H1 (cell line): ENCODE measurements around the gene CTPS2.

ENCODE experiments used
- BCL11A ChIP-seq, 2 experiments: IDR thresholded peaks; one replicate each; pipeline ENCODE4 v1.6.1; 2011; ENCODE audit warnings: low read depth in 2 of 2, low read length in 2 of 2, mild to moderate bottlenecking in 2 of 2
- CBX8 ChIP-seq: fragments of 300-800, 300-1000 bp; sonication (generic); IDR thresholded peaks from 2 replicates; pipeline ENCODE4 v1.7.1; 2016; ENCODE audit warnings: low read depth, low read length, borderline replicate concordance
- CTCF ChIP-seq, 3 experiments: IDR thresholded peaks; 1 replicate in 2 of 3; 2 replicates in 1 of 3; pipeline versions ENCODE4 v1.5.1 to v1.6.1; 2011; ENCODE audit warnings: low read length in 3 of 3, mild to moderate bottlenecking in 3 of 3, inconsistent platforms in 2 of 3, low read depth in 1 of 3, moderate library complexity in 1 of 3; ENCODE audit not compliant: insufficient read depth in 1 of 3; ENCODE audit errors: control extremely low read depth in 1 of 3
- EZH2 ChIP-seq: fragments of 200-600 bp; sonication (generic); IDR thresholded peaks from 2 replicates; pipeline ENCODE4 v1.7.1; 2012; ENCODE audit warnings: low read depth, mild to moderate bottlenecking, moderate library complexity, low read length, inconsistent platforms; ENCODE audit not compliant: severe bottlenecking
- KDM1A ChIP-seq: fragments of 200-600, 300-600 bp; sonication (generic); IDR thresholded peaks from 2 replicates; pipeline ENCODE4 v1.7.1; 2016; ENCODE audit warnings: mild to moderate bottlenecking, low read length, borderline replicate concordance
- POLR2A ChIP-seq, 2 experiments: IDR thresholded peaks; 1 replicate in 1 of 2; 2 replicates in 1 of 2; pipeline ENCODE4 v1.6.1; 2011; ENCODE audit warnings: low read depth in 2 of 2, low read length in 2 of 2, mild to moderate bottlenecking in 2 of 2; ENCODE audit errors: control extremely low read depth in 1 of 2
- POLR2AphosphoS5 ChIP-seq: IDR thresholded peaks from 2 replicates; pipeline ENCODE4 v1.6.1; 2011; ENCODE audit warnings: low read depth, low read length
- RAD21 ChIP-seq, 2 experiments: IDR thresholded peaks in 1 of 2; conservative IDR thresholded peaks in 1 of 2; 2 replicates each; pipeline ENCODE4 v1.6.1; 2011; ENCODE audit warnings: low read depth in 2 of 2, low read length in 2 of 2, improper control_type of control experiment in 1 of 2, inconsistent platforms in 1 of 2, mild to moderate bottlenecking in 1 of 2, moderate library complexity in 1 of 2

GRCh38 chrX:16666541-16666940, 45.9 kb downstream of the CTPS2 start:
- TF ChIP-seq CTCF (IDR thresholded peaks at IDR 0.05; ENCODE audit: control extremely low read depth in 1 of 3, insufficient read depth in 1 of 3, low read depth in 1 of 3, low read length in 3 of 3) (no peak), POLR2A (IDR thresholded peaks at IDR 0.05; ENCODE audit: control extremely low read depth in 1 of 2, low read depth in 2 of 2, low read length in 2 of 2) (no peak), BCL11A (IDR thresholded peaks at IDR 0.05; ENCODE audit: low read depth in 2 of 2, low read length in 2 of 2) (no peak), POLR2AphosphoS5 (no peak), EZH2 (no peak), RAD21 (IDR thresholded peaks at IDR 0.05 in 1 of 2, conservative IDR thresholded peaks at IDR 0.05 in 1 of 2; ENCODE audit: low read depth in 2 of 2, low read length in 2 of 2) (no peak), KDM1A (no peak), CBX8 (no peak)
